SU-DHL-6 (cell line): ENCODE results near the gene NT5DC4.

Source experiments
- H2AFZ ChIP-seq: fragments of 200-600 bp; sonication (generic); 2 replicates; pipeline ENCODE4 v1.6.1; 2014; ENCODE audit warnings: low read depth, mild to moderate bottlenecking, moderate library complexity, mixed read lengths, antibody characterized with exemption, low read length; ENCODE audit not compliant: severe bottlenecking
- H3F3A ChIP-seq: fragments of 200-600 bp; shearing (Covaris generic); 2 replicates; pipeline ENCODE4 v1.6.0; 2016; ENCODE audit warnings: antibody characterized with exemption, mild to moderate bottlenecking; ENCODE audit not compliant: insufficient read depth
- H3K27ac ChIP-seq: fragments of 200-600 bp; sonication (generic); 2 replicates; pipeline ENCODE4 v1.5.1; 2016; ENCODE audit warnings: low read depth, mild to moderate bottlenecking, low read length, moderate library complexity, mixed read lengths
- H3K27me3 ChIP-seq: fragments of 200-600 bp; sonication (generic), shearing (Covaris generic); 2 replicates; pipeline ENCODE4 v1.6.0; 2014; ENCODE audit warnings: mild to moderate bottlenecking, low read length
- H3K36me3 ChIP-seq: fragments of 200-600 bp; sonication (generic); 2 replicates; pipeline ENCODE4 v1.6.1; 2014; ENCODE audit warnings: mild to moderate bottlenecking, low read length, mixed read lengths
- H3K4me2 ChIP-seq: fragments of 300-600, 200-600 bp; shearing (Covaris generic), sonication (generic); 2 replicates; pipeline ENCODE4 v1.6.0; 2014; ENCODE audit warnings: low read length, low read depth, mild to moderate bottlenecking; ENCODE audit not compliant: poor library complexity, severe bottlenecking
- H3K4me3 ChIP-seq: fragments of 200-600 bp; sonication (generic); 2 replicates; pipeline ENCODE4 v1.5.1; 2014; ENCODE audit warnings: antibody characterized with exemption, low read length, mild to moderate bottlenecking, mixed read lengths; ENCODE audit not compliant: insufficient read depth, poor library complexity, severe bottlenecking
- H3K79me2 ChIP-seq: fragments of 200-600 bp; sonication (generic); 2 replicates; pipeline ENCODE4 v1.6.1; 2014; ENCODE audit warnings: mild to moderate bottlenecking, low read length, moderate library complexity; ENCODE audit not compliant: insufficient read depth
- H3K9ac ChIP-seq: fragments of 200-600 bp; sonication (generic); 2 replicates; pipeline ENCODE4 v1.7.0; 2014; ENCODE audit warnings: mild to moderate bottlenecking, low read length
- H3K9me2 ChIP-seq: fragments of 200-600 bp; sonication (generic); replicated peaks from 2 replicates; pipeline ENCODE4 v1.6.1; 2014; ENCODE audit warnings: low read length; ENCODE audit not compliant: insufficient read depth
- H3K9me3 ChIP-seq: fragments of 200-600 bp; sonication (generic); 2 replicates; pipeline ENCODE4 v1.6.1; 2014; ENCODE audit warnings: low read length, mixed read lengths; ENCODE audit not compliant: insufficient read depth
- H4K20me1 ChIP-seq: fragments of 200-600 bp; sonication (generic); 2 replicates; pipeline ENCODE4 v1.6.1; 2014; ENCODE audit warnings: low read depth, mild to moderate bottlenecking, antibody characterized with exemption, low read length, moderate library complexity, mixed read lengths
- EZH2phosphoT487 ChIP-seq: fragments of 200-600 bp; sonication (generic), shearing (Covaris generic); conservative IDR thresholded peaks from 2 replicates; pipeline ENCODE4 v1.6.1; 2018; ENCODE audit warnings: mild to moderate bottlenecking, antibody characterized with exemption, low read length, moderate library complexity, mixed read lengths
- TF ChIP-seq, protein P1 (sequence below): fragments of 200-600 bp; sonication (generic); IDR thresholded peaks from one replicate; pipeline ENCODE4 v1.5.1; 2017; ENCODE audit warnings: antibody characterized with exemption, mild to moderate bottlenecking, low read length, moderate library complexity; ENCODE audit not compliant: insufficient read depth, poor library complexity, severe bottlenecking

Gene NT5DC4

DNA sequence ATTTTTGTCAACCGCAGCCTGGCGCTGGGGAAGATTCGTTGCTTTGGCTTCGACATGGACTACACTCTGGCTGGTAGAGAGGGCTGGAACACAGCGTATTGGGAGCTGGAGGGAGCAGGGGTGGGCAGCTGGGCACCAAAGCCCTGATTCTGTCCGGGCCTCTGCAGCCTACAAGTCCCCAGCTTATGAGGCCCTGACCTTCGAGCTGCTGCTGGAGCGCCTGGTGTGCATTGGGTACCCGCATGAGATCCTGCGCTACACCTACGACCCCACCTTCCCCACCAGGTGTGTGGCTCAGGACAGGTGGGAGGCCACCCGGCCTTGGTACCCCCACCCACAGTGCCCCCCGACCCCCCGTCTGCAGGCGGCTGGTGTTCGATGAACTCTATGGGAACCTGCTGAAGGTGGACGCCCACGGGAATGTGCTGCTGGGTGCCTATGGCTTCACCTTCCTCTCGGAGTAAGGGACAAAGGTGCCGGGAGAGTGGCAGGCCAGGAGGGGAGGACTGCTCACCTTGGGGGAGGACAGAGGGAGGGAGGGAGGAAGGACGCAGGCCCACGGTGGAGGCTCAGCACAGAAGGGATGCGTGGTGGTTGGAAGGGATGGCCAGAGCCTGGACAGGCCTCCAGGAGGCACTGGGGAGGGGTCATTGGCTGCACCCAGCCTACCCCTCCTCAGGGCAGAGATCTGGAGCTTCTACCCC lies 1.2 kb downstream of the NT5DC4 start:
- Histone ChIP-seq H3K9me2 (no peaks in the 10 kb centered on the region), H3K79me2 (no peaks in the 10 kb centered on the region), H2AFZ (no peak overlapping the region), H3F3A (no peaks in the 10 kb centered on the region), H3K4me3 (no peak overlapping the region), H3K9me3 (no peaks in the 10 kb centered on the region), H3K36me3 (no peaks in the 10 kb centered on the region), H3K4me2 (no peak overlapping the region), H4K20me1 (no peaks in the 10 kb centered on the region), H3K27ac (no peak overlapping the region), H3K27me3 (no peaks in the 10 kb centered on the region), H3K9ac (no peak overlapping the region)
- TF ChIP-seq, protein P1, sequence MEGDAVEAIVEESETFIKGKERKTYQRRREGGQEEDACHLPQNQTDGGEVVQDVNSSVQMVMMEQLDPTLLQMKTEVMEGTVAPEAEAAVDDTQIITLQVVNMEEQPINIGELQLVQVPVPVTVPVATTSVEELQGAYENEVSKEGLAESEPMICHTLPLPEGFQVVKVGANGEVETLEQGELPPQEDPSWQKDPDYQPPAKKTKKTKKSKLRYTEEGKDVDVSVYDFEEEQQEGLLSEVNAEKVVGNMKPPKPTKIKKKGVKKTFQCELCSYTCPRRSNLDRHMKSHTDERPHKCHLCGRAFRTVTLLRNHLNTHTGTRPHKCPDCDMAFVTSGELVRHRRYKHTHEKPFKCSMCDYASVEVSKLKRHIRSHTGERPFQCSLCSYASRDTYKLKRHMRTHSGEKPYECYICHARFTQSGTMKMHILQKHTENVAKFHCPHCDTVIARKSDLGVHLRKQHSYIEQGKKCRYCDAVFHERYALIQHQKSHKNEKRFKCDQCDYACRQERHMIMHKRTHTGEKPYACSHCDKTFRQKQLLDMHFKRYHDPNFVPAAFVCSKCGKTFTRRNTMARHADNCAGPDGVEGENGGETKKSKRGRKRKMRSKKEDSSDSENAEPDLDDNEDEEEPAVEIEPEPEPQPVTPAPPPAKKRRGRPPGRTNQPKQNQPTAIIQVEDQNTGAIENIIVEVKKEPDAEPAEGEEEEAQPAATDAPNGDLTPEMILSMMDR, result no peak
- TF ChIP-seq EZH2phosphoT487, result no peak

DNA sequence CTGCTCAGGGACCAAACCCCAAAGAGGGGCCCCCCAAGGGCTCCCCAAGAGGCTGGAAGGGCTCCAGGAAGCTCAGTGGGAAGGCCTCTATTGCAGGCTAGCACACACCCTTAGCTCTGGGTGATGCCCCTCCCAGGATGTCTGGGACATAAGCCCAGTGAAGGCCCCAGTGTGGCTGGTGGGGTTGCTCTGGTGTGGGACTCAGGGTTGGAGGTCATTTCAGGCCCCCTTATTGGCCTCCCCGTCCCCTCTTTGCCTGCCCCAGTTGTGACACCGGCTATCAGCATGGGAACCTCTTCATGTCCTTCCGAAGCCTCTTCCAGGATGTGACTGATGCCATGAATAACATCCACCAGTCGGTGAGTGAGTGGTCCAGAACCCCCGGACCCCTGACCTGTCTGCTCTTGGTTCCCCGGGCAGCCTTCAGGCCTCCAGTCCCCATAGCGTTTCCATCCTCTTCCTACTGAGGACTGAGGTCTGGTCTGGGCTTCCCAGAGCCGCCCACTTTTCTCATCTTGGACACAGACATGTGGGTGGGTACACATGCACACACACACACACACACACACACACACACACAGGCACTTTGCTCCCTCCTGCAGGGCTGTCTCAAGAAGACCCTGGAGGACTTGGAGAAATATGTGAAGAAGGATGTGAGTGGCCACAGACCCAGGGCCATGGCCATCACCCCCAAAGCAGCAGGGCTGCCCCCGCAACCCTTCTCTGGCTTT lies 2.2 kb downstream of the NT5DC4 start:
- Histone ChIP-seq H3K36me3 (no peaks in the 10 kb centered on the region), H3K4me2 (no peak overlapping the region), H4K20me1 (no peaks in the 10 kb centered on the region), H3K9me3 (no peaks in the 10 kb centered on the region), H3F3A (no peaks in the 10 kb centered on the region), H3K9me2 (no peaks in the 10 kb centered on the region), H2AFZ (no peak overlapping the region), H3K27me3 (no peaks in the 10 kb centered on the region), H3K79me2 (no peaks in the 10 kb centered on the region), H3K9ac (no peak overlapping the region), H3K27ac (no peak overlapping the region), H3K4me3 (no peak overlapping the region)
- TF ChIP-seq EZH2phosphoT487, result no peak
- TF ChIP-seq, protein P1, result no peak

DNA sequence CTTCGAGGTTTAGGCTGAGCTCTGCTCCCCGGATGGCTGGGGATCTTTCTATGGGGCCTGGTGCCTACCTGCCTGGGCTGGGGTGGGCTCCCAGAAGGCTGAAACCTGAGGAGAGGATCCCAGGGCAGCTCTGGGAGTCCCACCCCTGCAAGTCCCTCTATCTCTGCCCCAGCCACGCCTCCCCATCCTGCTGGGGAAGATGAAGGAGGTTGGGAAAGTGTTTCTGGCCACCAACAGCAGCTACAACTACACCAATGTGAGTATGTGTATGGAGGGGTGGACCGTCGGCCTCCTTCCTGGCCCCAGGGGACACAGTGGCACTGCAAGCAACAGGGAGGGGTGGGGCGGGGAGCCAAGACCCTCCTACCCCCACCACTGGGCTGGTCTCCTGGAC lies 2.7 kb downstream of the NT5DC4 start:
- H3K27me3 ChIP-seq, result no peaks in the 10 kb centered on the region
- no peaks in the 10 kb centered on the region for H3F3A ChIP-seq
- no peak overlapping the region for H3K4me2 ChIP-seq
- H3K36me3 ChIP-seq, result no peaks in the 10 kb centered on the region
- no peaks in the 10 kb centered on the region for H4K20me1 ChIP-seq
- H3K4me3 ChIP-seq, result no peak overlapping the region
- no peaks in the 10 kb centered on the region for H3K79me2 ChIP-seq
- H2AFZ ChIP-seq, result no peak overlapping the region
- H3K9me2 ChIP-seq, result no peaks in the 10 kb centered on the region
- TF ChIP-seq, protein P1, result no peak
- TF ChIP-seq EZH2phosphoT487, result no peak
- H3K27ac ChIP-seq, result no peak overlapping the region
- no peaks in the 10 kb centered on the region for H3K9me3 ChIP-seq
- no peak overlapping the region for H3K9ac ChIP-seq
